PFSK-1 (cell line): ENCODE data around the gene GSTK1.

Experiments used
- FOXP2 ChIP-seq: optimal IDR thresholded peaks from 2 replicates; pipeline ENCODE3; 2011; ENCODE audit warnings: borderline replicate concordance, control low read depth, inconsistent platforms; ENCODE audit not compliant: insufficient read depth; ENCODE audit errors: extremely low read length, extremely low read depth
- POLR2AphosphoS5 ChIP-seq: IDR thresholded peaks from 2 replicates; pipeline ENCODE4 v1.6.1; 2012; ENCODE audit warnings: low read depth, mild to moderate bottlenecking, control low read depth, low read length, moderate library complexity
- SIN3A ChIP-seq: IDR thresholded peaks from 2 replicates; pipeline ENCODE4 v1.6.1; 2012; ENCODE audit warnings: mild to moderate bottlenecking, low read length, moderate library complexity, borderline replicate concordance; ENCODE audit not compliant: insufficient read depth
- TAF1 ChIP-seq: IDR thresholded peaks from 2 replicates; pipeline ENCODE4 v1.6.1; 2012; ENCODE audit warnings: low read length, control low read depth, borderline replicate concordance; ENCODE audit not compliant: insufficient read depth
- TF ChIP-seq, protein P1 (sequence below), 2 experiments: IDR thresholded peaks; 2 replicates each; pipeline versions ENCODE4 v1.6.1 to v1.8.0; 2011 to 2012; ENCODE audit warnings: low read depth in 2 of 2, low read length in 2 of 2, control low read depth in 1 of 2, inconsistent platforms in 1 of 2, mild to moderate bottlenecking in 1 of 2, moderate library complexity in 1 of 2; ENCODE audit not compliant: insufficient read depth in 1 of 2

GSTK1 gene

GRCh38 chr7:143282124-143282523 is 18.9 kb downstream of the GSTK1 start:
- TF ChIP-seq FOXP2 = no peak
- no peak for TF ChIP-seq POLR2AphosphoS5
- TF ChIP-seq, protein P1, sequence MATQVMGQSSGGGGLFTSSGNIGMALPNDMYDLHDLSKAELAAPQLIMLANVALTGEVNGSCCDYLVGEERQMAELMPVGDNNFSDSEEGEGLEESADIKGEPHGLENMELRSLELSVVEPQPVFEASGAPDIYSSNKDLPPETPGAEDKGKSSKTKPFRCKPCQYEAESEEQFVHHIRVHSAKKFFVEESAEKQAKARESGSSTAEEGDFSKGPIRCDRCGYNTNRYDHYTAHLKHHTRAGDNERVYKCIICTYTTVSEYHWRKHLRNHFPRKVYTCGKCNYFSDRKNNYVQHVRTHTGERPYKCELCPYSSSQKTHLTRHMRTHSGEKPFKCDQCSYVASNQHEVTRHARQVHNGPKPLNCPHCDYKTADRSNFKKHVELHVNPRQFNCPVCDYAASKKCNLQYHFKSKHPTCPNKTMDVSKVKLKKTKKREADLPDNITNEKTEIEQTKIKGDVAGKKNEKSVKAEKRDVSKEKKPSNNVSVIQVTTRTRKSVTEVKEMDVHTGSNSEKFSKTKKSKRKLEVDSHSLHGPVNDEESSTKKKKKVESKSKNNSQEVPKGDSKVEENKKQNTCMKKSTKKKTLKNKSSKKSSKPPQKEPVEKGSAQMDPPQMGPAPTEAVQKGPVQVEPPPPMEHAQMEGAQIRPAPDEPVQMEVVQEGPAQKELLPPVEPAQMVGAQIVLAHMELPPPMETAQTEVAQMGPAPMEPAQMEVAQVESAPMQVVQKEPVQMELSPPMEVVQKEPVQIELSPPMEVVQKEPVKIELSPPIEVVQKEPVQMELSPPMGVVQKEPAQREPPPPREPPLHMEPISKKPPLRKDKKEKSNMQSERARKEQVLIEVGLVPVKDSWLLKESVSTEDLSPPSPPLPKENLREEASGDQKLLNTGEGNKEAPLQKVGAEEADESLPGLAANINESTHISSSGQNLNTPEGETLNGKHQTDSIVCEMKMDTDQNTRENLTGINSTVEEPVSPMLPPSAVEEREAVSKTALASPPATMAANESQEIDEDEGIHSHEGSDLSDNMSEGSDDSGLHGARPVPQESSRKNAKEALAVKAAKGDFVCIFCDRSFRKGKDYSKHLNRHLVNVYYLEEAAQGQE (IDR thresholded peaks at IDR 0.05; ENCODE audit: insufficient read depth in 1 of 2, low read depth in 2 of 2, low read length in 2 of 2) = no peak
- TF ChIP-seq TAF1 = no peak
- no peak for TF ChIP-seq SIN3A

- TF ChIP-seq, protein P1 (IDR thresholded peaks at IDR 0.05; ENCODE audit: insufficient read depth in 1 of 2, low read depth in 2 of 2, low read length in 2 of 2) = no peak
- TF ChIP-seq TAF1 = no peak
- no peak for TF ChIP-seq FOXP2
- TF ChIP-seq POLR2AphosphoS5 = no peak
- TF ChIP-seq SIN3A = no peak
These were observed 20.1 kb downstream of the GSTK1 start for GRCh38 chr7:143283381-143283780.

DNA sequence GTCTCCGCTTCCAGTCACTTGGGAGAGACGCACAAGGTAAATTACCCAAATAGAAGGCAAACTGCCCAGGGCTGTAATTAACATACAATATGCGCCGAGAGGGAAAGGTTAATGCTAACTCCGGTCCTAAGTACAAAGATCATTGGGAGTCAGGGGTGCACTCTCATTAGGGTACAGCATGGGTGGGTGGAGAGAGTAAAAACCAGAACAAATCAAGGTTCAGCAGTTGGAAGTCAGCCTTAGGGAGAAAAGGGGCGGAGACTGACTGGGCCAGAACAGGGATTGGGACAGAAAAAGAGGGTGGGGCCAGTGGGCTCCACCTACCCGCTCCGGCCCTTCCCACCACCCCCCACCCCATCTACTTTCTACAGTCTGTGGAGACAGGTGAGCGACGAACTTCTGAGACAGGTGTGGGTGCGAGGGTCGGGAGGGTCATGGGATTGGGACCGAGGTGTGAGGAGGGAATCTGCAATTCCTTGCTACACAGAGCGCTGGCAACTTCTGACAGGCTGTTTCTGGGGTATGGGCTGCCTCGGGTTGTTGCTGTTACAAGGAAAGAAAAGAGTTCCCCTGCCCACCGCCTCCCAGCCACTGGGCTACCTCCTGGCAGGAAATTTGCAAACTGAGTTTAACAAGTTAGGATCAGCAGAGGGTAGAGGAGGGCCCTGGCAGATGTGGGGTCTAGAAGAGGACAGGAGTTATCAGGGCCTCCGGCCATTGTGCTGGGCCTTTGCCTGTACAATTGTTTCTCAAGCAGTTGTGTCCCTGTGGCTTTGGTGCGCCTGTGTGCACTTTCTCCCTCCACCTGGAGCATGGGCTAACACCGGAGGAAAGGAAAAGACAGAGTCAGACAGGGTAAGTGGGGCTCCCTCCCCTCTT is 21.6 kb downstream of the GSTK1 start, which contains the start of gene TMEM139:
TSS of gene TMEM139 (plus strand) at position 368 of the 879 bp plus-strand sequence. CDS start 1,000 bp downstream, outside the sequence.
- TF ChIP-seq POLR2AphosphoS5 = no peak
- TF ChIP-seq, protein P1 (IDR thresholded peaks at IDR 0.05; ENCODE audit: insufficient read depth in 1 of 2, low read depth in 2 of 2, low read length in 2 of 2) = no peak
- no peak for TF ChIP-seq TAF1
- TF ChIP-seq FOXP2 = no peak
- no peak for TF ChIP-seq SIN3A

DNA sequence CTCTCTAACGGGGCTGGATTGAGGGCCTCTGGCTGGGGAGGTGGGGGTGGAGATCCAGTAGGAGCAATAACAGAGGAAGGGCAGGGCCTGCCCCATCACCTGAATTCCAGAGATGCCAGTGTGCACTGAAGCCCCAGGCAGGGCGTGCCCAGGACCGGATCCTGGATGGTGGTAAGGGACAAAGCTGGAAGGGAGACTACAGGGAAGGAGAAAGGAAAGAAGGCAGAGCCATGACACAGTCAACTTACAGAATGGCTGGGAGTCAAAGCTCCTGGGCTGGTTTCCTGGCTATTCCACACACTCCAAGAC is 22.2 kb downstream of the GSTK1 start:
- no peak for TF ChIP-seq FOXP2

- TF ChIP-seq TAF1 (no peak), POLR2AphosphoS5 (no peak), FOXP2 (no peak), SIN3A (no peak)
- TF ChIP-seq, protein P1 (IDR thresholded peaks at IDR 0.05; ENCODE audit: insufficient read depth in 1 of 2, low read depth in 2 of 2, low read length in 2 of 2) = no peak
These were observed 22.7 kb downstream of the GSTK1 start for GRCh38 chr7:143285806-143286521.
